Peyer's patch (tissue), 4 donors: ENCODE data around the gene SCART1. TPM values are rescaled to one million over a fixed set of nuclear protein-coding genes. Genes with fewer than 3 reads are reported as not detected.

Experiments
- DNase-seq, 3 donors: peaks; one replicate each; pipeline ENCODE4 v3.0.0-alpha.2; 2017 to 2019
- H3K27ac ChIP-seq, 4 donors: fragments of 200-600 bp; sonication (generic); one replicate each; pipeline ENCODE4 v1.5.1; 2016 to 2019
- H3K27me3 ChIP-seq, 2 donors: fragments of 200-600 bp; sonication (generic); one replicate each; pipeline ENCODE4 v1.5.1; 2019
- H3K36me3 ChIP-seq, 3 donors: fragments of 200-600 bp; sonication (generic); one replicate each; pipeline ENCODE4 v1.5.1; 2016 to 2019
- H3K4me1 ChIP-seq, 4 donors: fragments of 200-600 bp; sonication (generic); one replicate each; pipeline ENCODE4 v1.5.1; 2016 to 2019
- H3K4me3 ChIP-seq, 4 donors: fragments of 200-600 bp; sonication (generic); 1 replicate in 3 of 4; 2 replicates in 1 of 4; pipeline ENCODE4 v1.5.1; 2016 to 2019; ENCODE audit warnings: mild to moderate bottlenecking in 1 of 4
- H3K9me3 ChIP-seq, 4 donors: fragments of 200-600 bp; sonication (generic); one replicate each; pipeline ENCODE4 v1.5.1; 2016 to 2019; ENCODE audit warnings: mild to moderate bottlenecking in 1 of 4
- CTCF ChIP-seq, 6 experiments: fragments of 450-650 bp in 4 of 6; fragments of 200-600 bp in 2 of 6; sonication (generic) in 1 of 6; IDR thresholded peaks; one replicate each; pipeline ENCODE4 v1.5.1; 2017 to 2019; ENCODE audit warnings: antibody characterized with exemption in 6 of 6, mild to moderate bottlenecking in 3 of 6, moderate library complexity in 1 of 6
- POLR2A ChIP-seq, 2 donors: fragments of 450-650 bp; IDR thresholded peaks; one replicate each; pipeline ENCODE4 v1.5.1; 2017; ENCODE audit warnings: antibody characterized with exemption in 2 of 2, mild to moderate bottlenecking in 2 of 2, moderate library complexity in 2 of 2
- total RNA-seq, 4 donors: library from RNA; depleted of rRNA; stranded (reverse); fragments of >200 nt; gene quantifications; one replicate each; pipeline ENCODE4 v1.1.0, GENCODE V29; 2016

The SCART1 gene
- total RNA-seq, 4 donors from 2014 or later: 1.9 to 14.6 (median 8.7) TPM

- Histone ChIP-seq H3K4me1 (no peaks in the 10 kb centered on the region), H3K4me3 (no peak overlapping the region), H3K9me3 (no peaks in the 10 kb centered on the region), H3K36me3 (no peaks in the 10 kb centered on the region), H3K27me3 (no peaks in the 10 kb centered on the region), H3K27ac (no peak overlapping the region)
- TF ChIP-seq CTCF (IDR thresholded peaks at IDR 0.05) (no peak), POLR2A (IDR thresholded peaks at IDR 0.05) (no peak)
- DNase-seq: peak in 1 of 3 donors; percentile 8
Measured at GRCh38 chr10:133461841-133462240, 8.1 kb downstream of the SCART1 start.

GRCh38 chr10:133462512-133463305, 9.0 kb downstream of the SCART1 start:
- H3K4me3 ChIP-seq: no peak overlapping the region
- no peaks in the 10 kb centered on the region for H3K27me3 ChIP-seq
- H3K36me3 ChIP-seq: no peaks in the 10 kb centered on the region
- no peaks in the 10 kb centered on the region for H3K4me1 ChIP-seq
- H3K27ac ChIP-seq: no peak overlapping the region
- H3K9me3 ChIP-seq: no peaks in the 10 kb centered on the region
- DNase-seq: peak in 1 of 3 donors; percentile 6
- TF ChIP-seq CTCF (IDR thresholded peaks at IDR 0.05): no peak
- no peak for TF ChIP-seq POLR2A (IDR thresholded peaks at IDR 0.05)

- Histone ChIP-seq H3K36me3 (no peaks in the 10 kb centered on the region), H3K4me3 (no peak overlapping the region), H3K9me3 (no peaks in the 10 kb centered on the region), H3K27ac (no peak overlapping the region), H3K27me3 (no peaks in the 10 kb centered on the region), H3K4me1 (no peaks in the 10 kb centered on the region)
- TF ChIP-seq POLR2A (IDR thresholded peaks at IDR 0.05): no peak
- DNase-seq: peak in 2 of 3 donors; percentile 12 to 18
Measured at GRCh38 chr10:133464582-133465031, 10.9 kb downstream of the SCART1 start.

- no peaks in the 10 kb centered on the region for H3K36me3 ChIP-seq
- H3K4me3 ChIP-seq: no peak overlapping the region
- TF ChIP-seq CTCF (IDR thresholded peaks at IDR 0.05) (no peak), POLR2A (IDR thresholded peaks at IDR 0.05) (no peak)
- peak in 1 of 3 donors; percentile 4 for DNase-seq
- H3K27me3 ChIP-seq: no peaks in the 10 kb centered on the region
- H3K4me1 ChIP-seq: no peaks in the 10 kb centered on the region
- H3K9me3 ChIP-seq: no peaks in the 10 kb centered on the region
- H3K27ac ChIP-seq: no peak overlapping the region
Measured at GRCh38 chr10:133465191-133465949, 11.6 kb downstream of the SCART1 start.

GRCh38 chr10:133465950-133466474, 12.3 kb downstream of the SCART1 start:
- no peaks in the 10 kb centered on the region for H3K4me1 ChIP-seq
- H3K36me3 ChIP-seq: no peaks in the 10 kb centered on the region
- no peak overlapping the region for H3K4me3 ChIP-seq
- TF ChIP-seq CTCF (IDR thresholded peaks at IDR 0.05): no peak
- no peak for TF ChIP-seq POLR2A (IDR thresholded peaks at IDR 0.05)
- no peak overlapping the region for H3K27ac ChIP-seq
- no peaks in the 10 kb centered on the region for H3K27me3 ChIP-seq
- no peak for DNase-seq
- no peaks in the 10 kb centered on the region for H3K9me3 ChIP-seq
